HG03565 (cell line): ENCODE results near the gene KRTAP10-5.
"Not testable (repeated sequence)": the region's sequence is repeated elsewhere in the genome, so short reads cannot be mapped to it uniquely, and the experiment has no call there.

ENCODE experiments used
- ATAC-seq: cut with Tn5 transposase; IDR thresholded peaks from one replicate; pipeline ENCODE4 v1.9.1; 2021; ENCODE audit warnings: mild to moderate bottlenecking, moderate library complexity; ENCODE audit not compliant: unreplicated experiment

KRTAP10-5 gene

GRCh38 chr21:44611551-44611950 is 31.1 kb upstream of the KRTAP10-5 start:
- ATAC-seq = no peak

- not testable (repeated sequence) for ATAC-seq
These were observed 29.9 kb upstream of the KRTAP10-5 start for GRCh38 chr21:44610157-44610843.

DNA sequence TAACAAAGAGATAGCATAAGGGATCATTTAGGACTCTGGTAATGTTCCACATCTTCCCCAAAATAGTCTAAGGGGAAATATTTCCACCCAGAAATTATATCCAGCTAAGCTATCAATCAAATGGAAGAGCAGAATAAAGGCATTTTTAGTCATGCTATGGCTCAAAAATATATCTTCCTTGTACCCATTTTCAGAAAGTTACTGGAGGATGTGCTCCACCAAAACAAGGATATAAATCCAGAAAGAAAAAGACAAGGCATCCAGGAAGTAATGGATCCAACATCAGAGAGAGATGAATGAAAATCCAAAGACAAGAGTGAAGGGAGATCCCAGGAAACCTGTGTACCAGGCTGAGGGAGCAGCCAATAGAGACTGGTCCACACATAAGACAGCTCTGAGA is 28.8 kb upstream of the KRTAP10-5 start:
- no peak for ATAC-seq

DNA sequence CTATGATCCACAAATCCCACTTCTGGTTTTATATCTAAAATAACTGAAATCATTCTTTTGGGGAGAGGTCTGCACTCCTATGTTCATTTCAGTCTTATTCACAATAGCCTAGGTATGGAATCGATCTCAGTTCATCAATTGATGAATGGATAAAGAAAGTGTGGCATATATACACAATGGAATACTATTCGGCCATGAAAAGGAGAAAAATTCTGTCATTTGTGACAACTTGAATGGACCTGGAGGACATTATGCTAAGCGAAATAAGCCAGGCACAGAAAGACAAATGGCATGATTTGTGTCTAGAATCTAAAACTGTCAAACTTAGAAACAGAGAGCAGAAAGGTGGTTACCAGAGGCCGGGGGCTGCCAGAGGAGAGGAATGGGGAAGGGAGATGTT is 26.1 kb upstream of the KRTAP10-5 start:
- no peak for ATAC-seq

DNA sequence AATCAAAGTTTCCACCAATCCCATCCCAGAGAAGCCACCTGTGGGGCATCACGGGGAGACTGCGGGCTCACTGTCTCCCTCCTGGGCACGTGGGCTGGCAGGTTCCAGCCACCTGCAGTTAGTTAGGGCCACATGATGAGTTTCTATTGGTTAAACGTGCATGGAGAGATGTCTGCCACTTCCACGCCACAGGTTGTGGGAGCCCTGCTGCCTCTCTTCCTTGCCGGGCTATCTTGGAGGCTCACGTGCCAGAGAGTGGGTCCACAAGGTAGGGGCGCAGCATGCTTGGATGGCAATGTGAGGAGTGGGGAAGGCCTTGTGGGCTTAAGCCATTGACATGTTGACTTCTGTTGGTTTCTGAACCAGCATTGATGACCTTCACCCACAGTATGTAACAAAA is 23.5 kb upstream of the KRTAP10-5 start:
- no peak for ATAC-seq

DNA sequence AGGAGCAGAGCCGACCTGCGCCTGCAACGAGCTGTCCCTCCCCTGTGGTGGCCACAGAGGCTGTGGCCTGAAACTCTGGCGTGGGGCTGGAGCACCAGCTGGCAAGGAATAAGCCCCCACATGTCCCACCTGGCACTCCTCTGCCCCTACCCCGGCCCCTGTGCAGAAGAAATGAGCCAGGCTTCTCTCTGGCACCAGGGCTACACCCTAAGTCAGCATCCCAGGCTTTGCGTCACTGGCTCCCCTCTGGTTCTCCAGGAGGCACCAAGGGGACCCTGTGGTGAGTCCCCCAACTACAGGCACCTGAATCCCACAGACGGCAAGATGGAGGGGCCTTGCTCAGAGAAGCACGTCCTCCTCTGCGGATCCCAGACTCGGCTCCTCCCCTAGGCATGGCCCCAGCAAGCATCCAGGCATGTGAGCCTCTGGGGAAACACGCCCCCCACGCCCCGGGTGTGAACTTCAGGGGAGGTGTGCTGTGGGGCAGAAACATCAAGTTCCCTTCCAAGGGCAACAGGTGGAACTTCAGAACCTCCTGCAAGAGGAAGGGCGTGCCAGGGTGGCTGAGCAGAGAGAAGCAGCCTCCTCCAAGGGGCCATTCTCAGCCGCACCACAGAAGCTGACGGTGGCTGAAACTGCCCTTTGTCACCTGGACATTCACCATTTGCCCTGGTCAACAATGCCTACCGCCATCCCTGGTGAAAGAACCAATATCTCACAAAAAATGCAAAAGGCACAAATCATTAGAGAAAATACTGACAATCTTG is 22.9 kb upstream of the KRTAP10-5 start:
- no peak for ATAC-seq

GRCh38 chr21:44602463-44602850 is 22.1 kb upstream of the KRTAP10-5 start:
- no peak for ATAC-seq

GRCh38 chr21:44601596-44602462 is 21.4 kb upstream of the KRTAP10-5 start:
- no peak for ATAC-seq

DNA sequence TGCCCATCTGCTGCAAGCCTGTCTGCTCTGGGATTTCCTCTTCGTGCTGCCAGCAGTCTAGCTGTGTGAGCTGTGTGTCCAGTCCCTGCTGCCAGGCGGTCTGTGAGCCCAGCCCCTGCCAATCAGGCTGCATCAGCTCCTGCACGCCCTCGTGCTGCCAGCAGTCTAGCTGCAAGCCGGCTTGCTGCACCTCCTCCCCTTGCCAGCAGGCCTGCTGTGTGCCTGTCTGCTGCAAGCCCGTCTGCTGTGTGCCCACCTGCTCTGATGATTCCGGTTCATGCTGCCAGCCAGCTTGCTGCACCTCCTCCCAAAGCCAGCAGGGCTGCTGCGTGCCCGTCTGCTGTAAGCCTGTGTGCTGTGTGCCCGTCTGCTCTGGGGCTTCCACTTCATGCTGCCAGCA is 20.7 kb upstream of the KRTAP10-5 start:
- ATAC-seq = not testable (repeated sequence)

DNA sequence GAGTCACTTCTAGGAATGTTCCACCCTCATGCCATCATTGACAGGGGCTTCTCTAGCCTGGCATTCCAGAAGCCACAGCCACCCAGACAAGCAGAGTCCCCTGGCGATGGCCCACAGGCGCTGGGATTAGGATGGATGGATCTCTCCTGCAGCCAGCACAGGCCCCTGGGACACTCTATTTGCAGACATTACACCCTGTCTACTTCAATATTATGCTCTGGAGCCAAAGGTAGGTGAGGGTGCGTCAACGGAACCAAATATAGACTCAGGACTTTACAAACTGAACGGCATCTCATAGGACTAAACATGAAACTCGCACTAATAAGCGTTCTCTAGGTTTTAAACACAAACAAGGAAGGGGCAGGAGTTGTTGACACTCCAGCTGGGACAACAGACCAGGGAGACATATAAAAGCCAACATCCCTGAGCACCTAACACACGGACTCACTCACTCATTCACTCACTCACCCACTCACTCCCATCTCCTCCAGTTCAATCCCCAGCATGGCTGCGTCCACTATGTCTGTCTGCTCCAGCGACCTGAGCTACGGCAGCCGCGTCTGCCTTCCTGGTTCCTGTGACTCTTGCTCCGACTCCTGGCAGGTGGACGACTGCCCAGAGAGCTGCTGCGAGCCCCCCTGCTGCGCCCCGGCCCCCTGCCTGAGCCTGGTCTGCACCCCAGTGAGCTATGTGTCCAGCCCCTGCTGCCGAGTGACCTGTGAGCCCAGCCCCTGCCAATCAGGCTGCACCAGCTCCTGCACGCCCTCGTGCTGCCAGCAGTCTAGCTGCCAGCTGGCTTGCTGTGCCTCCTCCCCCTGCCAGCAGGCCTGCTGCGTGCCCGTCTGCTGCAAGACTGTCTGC is 19.9 kb upstream of the KRTAP10-5 start, which contains the start of gene KRTAP10-7:
Gene KRTAP10-7 (plus strand): TSS at position 480 of the 861 bp plus-strand sequence. CDS start 25 bp downstream, at position 505.
- not testable (repeated sequence) for ATAC-seq

DNA sequence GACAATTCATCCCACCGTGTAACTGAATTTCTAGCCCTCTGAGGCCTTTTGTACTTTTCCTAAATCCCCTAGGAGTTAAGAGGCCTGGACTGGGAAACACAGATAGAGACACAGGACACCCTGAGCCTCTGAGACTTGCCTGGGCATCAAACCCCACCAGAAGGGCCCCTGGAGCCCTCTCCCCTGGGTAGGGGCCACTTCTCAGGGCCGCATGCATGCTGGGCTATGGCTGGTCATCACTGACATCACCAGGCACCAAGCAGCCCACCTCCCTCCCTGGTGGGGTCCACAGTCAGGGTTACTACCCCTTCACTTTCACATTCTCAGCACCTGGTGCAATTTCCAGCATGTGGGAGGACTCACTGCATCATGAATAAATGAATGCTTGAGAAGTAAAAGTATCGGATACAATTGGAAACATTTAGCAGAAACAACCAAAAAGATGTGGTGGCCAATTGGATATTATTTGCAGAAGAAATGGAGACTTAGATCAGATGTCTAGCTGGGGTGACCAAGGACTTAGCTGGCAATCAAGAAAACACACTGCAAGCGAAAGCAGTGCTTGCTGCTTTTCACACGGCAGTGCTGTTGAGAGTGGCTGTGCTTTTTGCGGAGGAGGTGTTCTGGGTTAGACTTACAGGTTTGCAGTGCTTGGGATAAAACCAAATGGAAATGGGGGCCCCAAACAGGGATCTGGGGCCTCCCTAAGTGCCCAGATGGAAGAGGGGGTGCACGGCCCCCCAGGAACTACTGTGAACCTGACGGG is 19.0 kb upstream of the KRTAP10-5 start:
- ATAC-seq = no peak

- ATAC-seq = no peak
These were observed 17.7 kb upstream of the KRTAP10-5 start for GRCh38 chr21:44598061-44598460.

DNA sequence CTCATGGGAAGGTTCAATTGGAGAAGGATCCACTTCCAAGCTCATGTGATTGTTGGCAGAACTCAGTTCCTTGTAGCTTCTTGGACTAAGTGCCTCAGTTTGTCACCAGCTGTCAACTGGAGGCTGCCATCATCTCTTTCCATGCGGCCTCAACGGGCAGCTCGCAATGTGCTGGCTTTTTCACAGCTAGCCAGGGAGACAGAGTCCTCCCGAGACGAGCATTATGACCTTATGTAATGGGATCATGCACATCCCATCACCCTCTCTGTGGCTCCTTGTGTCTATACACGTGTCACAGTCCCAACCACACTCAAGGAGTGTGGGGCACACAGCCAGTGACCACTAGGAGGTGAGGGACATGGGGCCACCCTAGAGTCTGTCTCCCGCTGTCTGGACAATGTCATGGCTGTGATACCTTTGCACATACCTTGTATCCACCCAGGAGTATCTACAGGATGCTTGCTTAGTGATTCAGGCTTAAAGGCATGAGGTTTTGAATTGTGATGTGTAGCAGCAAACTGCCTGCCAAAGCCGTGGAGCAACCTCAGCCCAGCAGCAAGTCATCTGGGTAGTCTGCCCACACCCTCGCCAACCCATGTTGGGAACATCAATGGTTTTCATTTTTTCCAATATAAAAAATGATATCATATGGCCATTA is 15.8 kb upstream of the KRTAP10-5 start:
- ATAC-seq = no peak

DNA sequence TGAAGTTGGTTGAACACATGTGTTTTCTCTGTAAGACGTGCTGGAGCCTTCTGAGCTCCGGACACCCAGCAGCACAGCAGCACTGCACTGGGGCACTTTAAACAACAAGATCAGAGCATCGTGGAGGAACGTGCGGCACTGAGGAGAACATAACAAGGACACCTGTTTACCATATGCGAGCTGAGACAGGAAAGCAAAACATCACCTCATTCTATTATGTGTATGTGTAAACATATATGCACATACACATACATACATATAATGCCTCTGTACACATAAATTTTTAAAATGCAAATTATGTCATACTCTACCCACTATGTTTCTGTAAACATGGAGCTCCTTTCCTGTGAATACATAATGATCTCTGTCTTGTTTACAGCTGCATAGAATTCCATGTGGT is 15.1 kb upstream of the KRTAP10-5 start:
- no peak for ATAC-seq

- no peak for ATAC-seq
These were observed 14.1 kb upstream of the KRTAP10-5 start for GRCh38 chr21:44594406-44594916.

- ATAC-seq = no peak
These were observed 13.4 kb upstream of the KRTAP10-5 start for GRCh38 chr21:44593598-44594405.

DNA sequence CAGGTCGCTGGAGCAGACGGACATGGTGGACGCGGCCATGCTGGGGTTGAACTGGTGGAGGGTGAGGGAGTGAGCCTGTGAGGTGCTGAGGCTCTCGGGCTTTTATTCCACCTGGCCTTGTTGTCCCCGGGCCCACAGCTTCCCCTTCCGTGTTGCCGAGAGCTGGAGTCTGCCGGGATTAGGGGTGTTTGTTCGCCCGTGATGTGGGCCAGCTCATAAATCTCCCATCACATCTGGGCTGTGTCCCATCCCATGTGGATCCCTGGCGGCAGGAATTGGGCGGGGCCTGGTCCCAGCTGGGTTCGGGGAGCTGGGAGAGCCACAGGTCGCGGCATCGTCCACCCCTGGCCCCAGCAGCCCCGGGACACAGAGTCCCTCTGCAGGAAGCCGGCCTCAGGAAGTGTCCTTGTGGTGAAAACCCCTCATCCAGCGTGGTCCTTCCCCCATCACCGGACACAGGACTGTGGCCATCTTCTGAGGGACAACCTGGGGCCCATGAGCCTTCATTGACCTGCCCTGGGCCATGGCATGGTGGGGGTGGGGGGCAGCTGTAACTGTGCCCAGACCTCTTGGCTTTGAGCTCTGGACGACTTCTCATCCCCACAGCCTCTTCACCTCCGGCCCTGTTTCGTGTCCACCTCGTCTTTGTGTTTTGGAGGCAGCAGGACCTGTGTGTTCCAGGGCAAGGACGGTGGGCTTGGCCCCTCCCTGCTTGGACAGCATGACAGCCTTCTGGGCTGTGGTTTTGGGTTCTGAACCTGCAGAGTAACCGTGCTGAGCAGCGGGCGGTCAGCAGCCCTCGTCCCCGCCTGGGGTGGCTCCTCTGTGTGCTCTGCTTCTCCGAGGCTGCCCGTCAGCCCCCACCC is 12.3 kb upstream of the KRTAP10-5 start, which contains the start of gene KRTAP10-6:
Gene KRTAP10-6 (minus strand): TSS at position 60 of the 866 bp plus-strand sequence. CDS start 21 bp downstream, at position 39.
- no peak for ATAC-seq
